ENCODE data around the gene PPP2R1A.

The PPP2R1A gene

DNA sequence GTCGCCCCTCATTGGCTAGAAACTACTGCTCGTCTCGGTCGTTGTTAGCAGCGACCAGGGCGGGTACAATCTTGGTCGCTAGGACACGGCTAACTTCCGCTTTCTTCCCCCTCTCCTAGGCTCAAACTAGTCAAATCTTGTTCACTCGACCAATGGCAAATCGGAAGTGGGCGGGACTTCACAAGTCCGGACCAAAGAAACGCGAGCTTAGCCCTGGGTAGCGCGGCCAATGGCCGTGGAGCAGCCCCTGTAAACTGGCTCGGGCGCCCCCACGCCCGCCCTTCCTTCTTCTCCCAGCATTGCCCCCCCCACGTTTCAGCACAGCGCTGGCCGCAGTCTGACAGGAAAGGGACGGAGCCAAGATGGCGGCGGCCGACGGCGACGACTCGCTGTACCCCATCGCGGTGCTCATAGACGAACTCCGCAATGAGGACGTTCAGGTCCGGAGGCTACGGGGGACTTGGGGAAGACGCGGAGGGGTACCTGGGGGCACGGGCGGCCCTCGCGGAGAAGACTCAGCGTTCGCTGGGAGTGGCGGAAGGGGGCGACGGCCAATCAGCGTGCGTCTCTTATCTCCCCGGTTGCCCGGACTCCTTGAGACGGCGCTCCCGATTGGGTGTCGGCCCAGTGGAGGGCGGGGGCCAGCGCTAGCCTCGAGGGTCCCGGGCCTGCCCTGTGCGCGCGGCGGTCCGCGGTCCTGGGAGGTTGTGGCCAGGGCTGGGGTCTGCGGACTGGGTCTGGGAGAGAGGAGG, at the start of gene PPP2R1A:
PPP2R1A (plus strand) TSS at position 318 of the 752 bp plus-strand sequence; CDS start at position 363, 45 bp downstream.
- H3K4me3 ChIP-seq (replicated peaks; ENCODE audit: low read depth, low read length) = peak within 1 kb of the TSS; percentile 91
- DNase-seq (ENCODE audit: low read depth) = peak; percentile 100
- TF ChIP-seq, protein P1, sequence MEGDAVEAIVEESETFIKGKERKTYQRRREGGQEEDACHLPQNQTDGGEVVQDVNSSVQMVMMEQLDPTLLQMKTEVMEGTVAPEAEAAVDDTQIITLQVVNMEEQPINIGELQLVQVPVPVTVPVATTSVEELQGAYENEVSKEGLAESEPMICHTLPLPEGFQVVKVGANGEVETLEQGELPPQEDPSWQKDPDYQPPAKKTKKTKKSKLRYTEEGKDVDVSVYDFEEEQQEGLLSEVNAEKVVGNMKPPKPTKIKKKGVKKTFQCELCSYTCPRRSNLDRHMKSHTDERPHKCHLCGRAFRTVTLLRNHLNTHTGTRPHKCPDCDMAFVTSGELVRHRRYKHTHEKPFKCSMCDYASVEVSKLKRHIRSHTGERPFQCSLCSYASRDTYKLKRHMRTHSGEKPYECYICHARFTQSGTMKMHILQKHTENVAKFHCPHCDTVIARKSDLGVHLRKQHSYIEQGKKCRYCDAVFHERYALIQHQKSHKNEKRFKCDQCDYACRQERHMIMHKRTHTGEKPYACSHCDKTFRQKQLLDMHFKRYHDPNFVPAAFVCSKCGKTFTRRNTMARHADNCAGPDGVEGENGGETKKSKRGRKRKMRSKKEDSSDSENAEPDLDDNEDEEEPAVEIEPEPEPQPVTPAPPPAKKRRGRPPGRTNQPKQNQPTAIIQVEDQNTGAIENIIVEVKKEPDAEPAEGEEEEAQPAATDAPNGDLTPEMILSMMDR (IDR thresholded peaks at IDR 0.05; ENCODE audit: low read length, missing control alignments) = no peak

- TF ChIP-seq, protein P1 (IDR thresholded peaks at IDR 0.05; ENCODE audit: low read length, missing control alignments) = no peak
- DNase-seq (ENCODE audit: low read depth) = no peak
These were observed 48.6 kb upstream of the PPP2R1A start for GRCh38 chr19:52141203-52141602.

DNA sequence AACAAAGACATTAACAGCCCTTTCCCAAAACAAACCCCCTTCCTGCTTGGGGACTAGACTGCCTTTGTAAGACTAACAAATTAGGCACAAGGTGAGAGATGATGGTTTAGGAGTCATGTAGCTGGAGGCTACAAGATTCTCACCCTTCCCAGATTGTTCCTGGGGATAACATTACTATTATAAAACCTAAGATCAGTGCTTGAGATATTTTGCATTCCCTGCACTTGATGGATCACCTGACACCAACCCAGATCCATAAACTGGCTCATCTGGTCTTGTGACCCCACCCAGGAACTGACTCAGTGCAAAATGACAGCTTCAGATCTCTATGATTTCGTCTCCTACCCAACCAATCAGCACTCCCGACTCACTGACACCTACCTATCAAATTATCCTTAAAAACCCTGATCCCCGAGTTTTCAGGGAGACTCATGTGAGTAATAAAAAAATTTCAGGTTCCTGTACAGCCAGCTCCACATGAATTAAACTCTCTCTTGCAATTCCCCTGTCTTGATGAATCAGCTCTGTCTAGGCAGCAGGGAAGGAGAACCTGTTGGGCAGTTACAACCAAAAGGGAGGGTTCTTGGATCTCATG, 47.8 kb upstream of the PPP2R1A start:
- no peak overlapping the region for H3K4me3 ChIP-seq (replicated peaks; ENCODE audit: low read depth, low read length)
- no peak for DNase-seq (ENCODE audit: low read depth)
- TF ChIP-seq, protein P1 (IDR thresholded peaks at IDR 0.05; ENCODE audit: low read length, missing control alignments) = no peak

More at GRCh38 chr19:52141203-52141602, 48.6 kb upstream of the PPP2R1A start:
- H3K4me3 ChIP-seq (replicated peaks; ENCODE audit: low read depth, low read length) = no peak overlapping the region

DNA sequence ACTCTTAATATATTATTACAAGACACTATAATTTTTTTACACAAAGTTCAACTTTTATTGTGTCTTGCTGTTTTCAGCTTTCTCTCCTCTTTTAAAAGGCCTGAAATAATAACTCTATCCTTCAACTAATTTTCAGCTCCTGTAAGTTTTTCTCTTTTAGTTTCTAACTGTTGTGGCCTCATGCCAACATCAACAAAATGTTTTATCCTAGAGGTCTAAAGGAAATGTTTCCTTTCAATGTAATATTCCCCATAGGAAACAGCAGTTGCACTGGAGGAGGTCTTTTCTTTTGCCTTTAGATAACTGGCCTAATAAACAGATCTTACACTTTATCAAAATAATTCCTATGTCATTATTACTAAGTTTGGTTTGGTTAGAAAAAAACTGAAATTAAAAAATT, 41.6 kb upstream of the PPP2R1A start:
- no peak for DNase-seq (ENCODE audit: low read depth)
- TF ChIP-seq, protein P1 (IDR thresholded peaks at IDR 0.05; ENCODE audit: low read length, missing control alignments) = no peak
- no peak overlapping the region for H3K4me3 ChIP-seq (replicated peaks; ENCODE audit: low read depth, low read length)

- H3K4me3 ChIP-seq (replicated peaks; ENCODE audit: low read depth, low read length) = no peak overlapping the region
- DNase-seq (ENCODE audit: low read depth) = no peak
- TF ChIP-seq, protein P1 (IDR thresholded peaks at IDR 0.05; ENCODE audit: low read length, missing control alignments) = no peak
These were observed 34.1 kb upstream of the PPP2R1A start for GRCh38 chr19:52155596-52156359.

- DNase-seq (ENCODE audit: low read depth) = no peak
- TF ChIP-seq, protein P1 (IDR thresholded peaks at IDR 0.05; ENCODE audit: low read length, missing control alignments) = no peak
These were observed 19.5 kb upstream of the PPP2R1A start for GRCh38 chr19:52170304-52170703.

More at GRCh38 chr19:52170304-52170703, 19.5 kb upstream of the PPP2R1A start:
- H3K4me3 ChIP-seq (replicated peaks; ENCODE audit: low read depth, low read length) = peak overlapping the region; percentile 98

Data from fibroblast of pulmonary artery (primary cell).